Calu3 (cell line): Measurements from ENCODE around the gene DDOST. TPM values are rescaled to one million over a fixed set of nuclear protein-coding genes. Genes with fewer than 3 reads are reported as not detected.

ENCODE experiments used
- BruUV-seq: library from RNA; stranded (reverse); fragments of 400-500 nt; replicated peaks from 2 replicates; lab custom pipeline; 2021; lab: Mats Ljungman, UMichigan
- CTCF ChIA-PET: fragments of 300-600 bp; sonication (Branson Sonifier 250); formaldehyde crosslinking; loops from one replicate; lab custom pipeline; 2022; ENCODE audit warnings: antibody characterized with exemption; lab: Charles Lee
- DNase-seq: peaks from one replicate; pipeline ENCODE4 v3.0.0; 2022
- H3K27ac Mint-ChIP-seq: one replicate; pipeline ENCODE4 v1.8.0; 2022; ENCODE audit warnings: mixed read lengths; ENCODE audit not compliant: unreplicated experiment
- H3K27me3 Mint-ChIP-seq: one replicate; pipeline ENCODE4 v1.8.0; 2022; ENCODE audit warnings: mixed read lengths; ENCODE audit not compliant: unreplicated experiment
- H3K36me3 Mint-ChIP-seq: one replicate; pipeline ENCODE4 v1.8.0; 2022; ENCODE audit warnings: mild to moderate bottlenecking, moderate library complexity, mixed read lengths; ENCODE audit not compliant: insufficient read depth, unreplicated experiment
- H3K4me1 Mint-ChIP-seq: one replicate; pipeline ENCODE4 v1.8.0; 2022; ENCODE audit warnings: mild to moderate bottlenecking, low read depth, mixed read lengths; ENCODE audit not compliant: unreplicated experiment
- H3K4me3 Mint-ChIP-seq: one replicate; pipeline ENCODE4 v1.8.0; 2022; ENCODE audit warnings: mild to moderate bottlenecking, low read depth, moderate library complexity, mixed read lengths; ENCODE audit not compliant: unreplicated experiment
- H3K9me3 Mint-ChIP-seq: one replicate; pipeline ENCODE4 v1.8.0; 2022; ENCODE audit warnings: low read depth, mixed read lengths; ENCODE audit not compliant: unreplicated experiment
- intact Hi-C: fragments of 100-400 bp; cut with micrococcal nuclease; formaldehyde crosslinking; loops from one replicate; pipeline ENCODE4 v1.10.0; 2022; ENCODE audit not compliant: unreplicated experiment
- total RNA-seq: library from RNA; stranded (reverse); gene quantifications from 2 replicates; pipeline ENCODE4 v1.2.3, GENCODE V29; 2022
- TF ChIP-seq, protein P1 (sequence below): fragments of 200-600 bp; IDR thresholded peaks from one replicate; pipeline ENCODE4 v1.8.0; 2022; ENCODE audit warnings: antibody characterized with exemption; ENCODE audit not compliant: unreplicated experiment

The DDOST gene
- total RNA-seq, 1 experiment from 2014 or later = 266 TPM

DNA sequence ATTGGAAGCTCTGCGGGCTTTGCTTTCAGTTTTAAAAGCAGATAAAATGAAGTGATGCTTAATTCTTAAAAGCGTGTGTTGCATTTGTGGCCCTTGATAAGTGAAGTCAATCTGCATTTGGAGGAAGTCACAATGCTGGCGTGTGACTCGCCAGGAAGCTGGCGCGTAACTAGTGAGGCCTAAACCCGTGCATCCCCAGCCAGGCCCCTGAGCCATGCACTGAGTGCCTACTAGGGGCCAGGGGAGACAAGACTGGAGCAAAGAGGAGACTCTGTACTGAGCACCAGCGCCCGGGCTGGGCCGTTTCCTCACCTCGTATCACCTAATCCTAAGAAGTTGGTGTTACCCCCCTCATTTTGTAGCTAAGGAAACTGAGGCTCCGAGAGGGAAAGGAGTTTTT is 4.6 kb upstream of the DDOST start:
- no peak overlapping the region for H3K4me3 Mint-ChIP-seq
- peaks cover 8% of the 10 kb centered on the region for H3K4me1 Mint-ChIP-seq
- CTCF ChIA-PET = no interaction called here
- H3K27me3 Mint-ChIP-seq = peaks cover 8% of the 10 kb centered on the region
- intact Hi-C loops = no loop called here
- peaks cover 21% of the 10 kb centered on the region for H3K36me3 Mint-ChIP-seq
- no peak overlapping the region for H3K27ac Mint-ChIP-seq
- DNase-seq = no peak
- no TSS peak for BruUV-seq
- TF ChIP-seq, protein P1, sequence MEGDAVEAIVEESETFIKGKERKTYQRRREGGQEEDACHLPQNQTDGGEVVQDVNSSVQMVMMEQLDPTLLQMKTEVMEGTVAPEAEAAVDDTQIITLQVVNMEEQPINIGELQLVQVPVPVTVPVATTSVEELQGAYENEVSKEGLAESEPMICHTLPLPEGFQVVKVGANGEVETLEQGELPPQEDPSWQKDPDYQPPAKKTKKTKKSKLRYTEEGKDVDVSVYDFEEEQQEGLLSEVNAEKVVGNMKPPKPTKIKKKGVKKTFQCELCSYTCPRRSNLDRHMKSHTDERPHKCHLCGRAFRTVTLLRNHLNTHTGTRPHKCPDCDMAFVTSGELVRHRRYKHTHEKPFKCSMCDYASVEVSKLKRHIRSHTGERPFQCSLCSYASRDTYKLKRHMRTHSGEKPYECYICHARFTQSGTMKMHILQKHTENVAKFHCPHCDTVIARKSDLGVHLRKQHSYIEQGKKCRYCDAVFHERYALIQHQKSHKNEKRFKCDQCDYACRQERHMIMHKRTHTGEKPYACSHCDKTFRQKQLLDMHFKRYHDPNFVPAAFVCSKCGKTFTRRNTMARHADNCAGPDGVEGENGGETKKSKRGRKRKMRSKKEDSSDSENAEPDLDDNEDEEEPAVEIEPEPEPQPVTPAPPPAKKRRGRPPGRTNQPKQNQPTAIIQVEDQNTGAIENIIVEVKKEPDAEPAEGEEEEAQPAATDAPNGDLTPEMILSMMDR = no peak
- no peaks in the 10 kb centered on the region for H3K9me3 Mint-ChIP-seq

DNA sequence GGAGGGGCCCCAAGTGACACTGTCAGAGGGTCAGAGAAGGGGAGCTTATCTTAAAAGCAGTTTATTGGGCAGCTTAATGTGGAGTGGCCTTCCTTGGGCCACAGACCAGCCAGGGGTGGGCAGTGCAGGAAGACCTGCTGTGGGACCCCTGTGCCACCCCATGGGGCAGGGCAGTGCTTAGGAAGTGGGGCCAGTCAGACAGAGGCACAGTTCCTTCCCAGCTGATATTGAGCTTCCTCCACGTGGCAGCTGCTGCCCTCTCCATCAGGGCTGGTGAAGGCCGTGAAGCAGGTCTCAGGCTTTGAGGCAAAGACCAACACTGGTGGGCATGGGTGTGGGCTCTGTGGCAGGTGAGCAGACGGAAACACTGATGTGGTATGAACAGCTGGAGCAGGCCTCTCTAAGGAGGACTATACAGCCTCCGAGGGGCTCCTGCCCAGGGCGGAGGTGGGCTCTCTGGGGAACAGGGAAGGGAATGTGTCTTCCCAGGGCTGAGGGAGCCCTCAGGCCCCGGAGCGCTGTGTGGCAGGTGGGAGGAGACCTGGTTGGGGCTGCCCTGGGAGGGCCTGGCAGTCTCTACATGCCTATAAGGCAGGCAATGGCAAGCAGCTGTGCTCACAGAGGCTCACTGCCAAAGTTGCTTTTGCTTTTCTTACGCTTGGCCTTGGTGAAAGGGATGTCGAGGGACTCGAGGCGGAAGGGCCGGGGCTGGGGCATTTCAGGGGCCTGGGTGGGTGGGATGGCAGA is 3.0 kb upstream of the DDOST start:
- CTCF ChIA-PET = no interaction called here
- no peak overlapping the region for H3K27ac Mint-ChIP-seq
- no peak for DNase-seq

DNA sequence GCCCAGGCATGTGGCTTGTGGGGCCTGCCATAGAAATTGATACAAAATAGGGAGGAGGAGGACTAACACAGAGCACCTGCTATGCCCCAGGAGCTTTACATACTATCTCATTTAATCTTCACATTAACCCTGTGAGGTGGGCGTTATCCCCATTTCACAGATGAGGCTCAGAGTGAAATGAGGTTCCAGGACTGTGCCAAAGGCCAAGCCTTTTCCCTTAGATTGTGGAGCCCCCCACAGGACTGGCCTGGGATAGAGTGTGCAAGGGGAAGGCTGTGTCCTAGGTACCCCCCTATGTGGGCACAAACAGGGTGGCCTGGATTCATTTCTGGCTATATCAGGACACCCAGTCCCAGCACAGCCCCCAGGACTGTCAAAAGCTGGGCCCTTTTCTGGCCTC is 2.2 kb upstream of the DDOST start:
- no peak for DNase-seq
- BruUV-seq = no TSS peak
- intact Hi-C loops = no loop called here
- H3K27ac Mint-ChIP-seq = no peak overlapping the region
- no peaks in the 10 kb centered on the region for H3K9me3 Mint-ChIP-seq
- no peaks in the 10 kb centered on the region for H3K27me3 Mint-ChIP-seq
- CTCF ChIA-PET = no interaction called here
- peaks cover 22% of the 10 kb centered on the region for H3K4me1 Mint-ChIP-seq
- no peak overlapping the region for H3K4me3 Mint-ChIP-seq
- peaks cover 41% of the 10 kb centered on the region for H3K36me3 Mint-ChIP-seq
- TF ChIP-seq, protein P1 = no peak

More for the DNA sequence above, 3.0 kb upstream of the DDOST start:
- Mint-ChIP-seq H3K36me3 (peaks cover 35% of the 10 kb centered on the region), H3K4me3 (no peak overlapping the region), H3K4me1 (peaks cover 19% of the 10 kb centered on the region), H3K9me3 (no peaks in the 10 kb centered on the region), H3K27me3 (no peaks in the 10 kb centered on the region)
- intact Hi-C loops = no loop called here
- BruUV-seq = no TSS peak
- TF ChIP-seq, protein P1 = no peak

DNA sequence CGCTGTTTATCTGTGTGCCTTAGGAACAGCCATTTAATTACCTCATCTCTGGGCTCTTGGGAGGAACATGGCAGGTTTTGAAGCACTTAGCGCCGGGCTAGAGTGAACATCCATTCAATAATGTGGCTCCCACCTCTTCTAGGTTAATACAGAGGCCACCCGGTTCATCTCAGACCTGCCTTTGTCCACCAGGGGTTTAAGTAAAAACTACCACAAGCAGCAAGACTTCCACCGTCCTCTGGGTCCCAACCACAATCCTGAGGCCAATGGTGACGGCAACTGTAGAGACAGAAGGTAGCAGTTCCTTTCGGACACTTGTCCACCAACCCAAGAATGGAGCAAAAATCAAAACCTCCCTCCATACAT is 924 bp upstream of the DDOST start:
- BruUV-seq = no TSS peak
- intact Hi-C loops = no loop called here
- Mint-ChIP-seq H3K27me3 (no peaks in the 10 kb centered on the region), H3K9me3 (no peaks in the 10 kb centered on the region), H3K36me3 (peaks cover 43% of the 10 kb centered on the region), H3K27ac (peak overlapping the region; percentile 66), H3K4me3 (peak overlapping the region; percentile 89), H3K4me1 (peaks cover 22% of the 10 kb centered on the region)
- CTCF ChIA-PET = interaction anchor here (1.1 kb wide), 1 partner anchor 28 kb away, joined by 3 read pairs; no protein-coding TSS in a partner anchor
- TF ChIP-seq, protein P1 = no peak
- DNase-seq = no peak
